Adipocyte (in vitro differentiated cells): ENCODE results near the gene DYNLL2.
"Not testable (repeated sequence)": the region's sequence is repeated elsewhere in the genome, so short reads cannot be mapped to it uniquely, and the experiment has no call there.

ENCODE experiments used
- DNase-seq: peaks from one replicate; pipeline ENCODE4 v3.0.0-alpha.2; 2015; ENCODE audit warnings: low read depth
- H3K27me3 ChIP-seq: replicated peaks from 2 replicates; pipeline ENCODE4 v1.7.0; 2013; ENCODE audit warnings: mild to moderate bottlenecking, low read length, moderate library complexity; ENCODE audit not compliant: control insufficient read depth, insufficient read depth
- H3K36me3 ChIP-seq: 2 replicates; pipeline ENCODE4 v1.7.0; 2013; ENCODE audit warnings: low read length, mild to moderate bottlenecking, moderate library complexity; ENCODE audit not compliant: control insufficient read depth, insufficient read depth, severe bottlenecking
- H3K4me1 ChIP-seq: 2 replicates; pipeline ENCODE4 v1.7.0; 2013; ENCODE audit warnings: mild to moderate bottlenecking, low read length, moderate library complexity; ENCODE audit not compliant: control insufficient read depth, insufficient read depth
- H3K4me3 ChIP-seq: 2 replicates; pipeline ENCODE4 v1.7.0; 2013; ENCODE audit warnings: mild to moderate bottlenecking, low read length, moderate library complexity
- H3K9ac ChIP-seq: 2 replicates; pipeline ENCODE4 v1.7.0; 2013; ENCODE audit warnings: mild to moderate bottlenecking, low read length, moderate library complexity
- H3K9me3 ChIP-seq: 2 replicates; pipeline ENCODE4 v1.7.0; 2013; ENCODE audit warnings: mild to moderate bottlenecking, low read length, moderate library complexity; ENCODE audit not compliant: control insufficient read depth

DYNLL2 gene

DNA sequence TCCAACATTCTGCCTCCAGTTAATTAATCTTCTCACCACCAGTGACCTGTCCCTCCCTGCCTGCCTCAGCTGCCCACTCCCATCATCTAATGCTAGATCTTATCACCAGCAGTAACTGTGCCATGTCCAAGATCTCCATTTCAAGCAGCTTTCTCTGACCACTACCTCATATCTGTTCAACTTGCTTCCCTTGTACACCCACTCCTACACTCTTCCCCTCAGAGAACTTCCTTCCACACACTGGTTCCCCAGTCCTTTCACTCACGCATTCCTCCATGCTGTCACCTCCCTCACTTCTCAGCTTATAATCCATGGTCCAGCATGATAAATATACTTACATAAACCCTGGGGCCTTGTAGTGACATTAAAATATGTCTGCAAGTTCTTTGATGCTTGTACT is 31.8 kb upstream of the DYNLL2 start:
- H3K4me3 ChIP-seq: no peak overlapping the region
- DNase-seq: no peak
- peaks cover 8% of the 10 kb centered on the region for H3K27me3 ChIP-seq
- no peak overlapping the region for H3K9ac ChIP-seq
- no peaks in the 10 kb centered on the region for H3K4me1 ChIP-seq
- H3K36me3 ChIP-seq: no peaks in the 10 kb centered on the region
- no peaks in the 10 kb centered on the region for H3K9me3 ChIP-seq

DNA sequence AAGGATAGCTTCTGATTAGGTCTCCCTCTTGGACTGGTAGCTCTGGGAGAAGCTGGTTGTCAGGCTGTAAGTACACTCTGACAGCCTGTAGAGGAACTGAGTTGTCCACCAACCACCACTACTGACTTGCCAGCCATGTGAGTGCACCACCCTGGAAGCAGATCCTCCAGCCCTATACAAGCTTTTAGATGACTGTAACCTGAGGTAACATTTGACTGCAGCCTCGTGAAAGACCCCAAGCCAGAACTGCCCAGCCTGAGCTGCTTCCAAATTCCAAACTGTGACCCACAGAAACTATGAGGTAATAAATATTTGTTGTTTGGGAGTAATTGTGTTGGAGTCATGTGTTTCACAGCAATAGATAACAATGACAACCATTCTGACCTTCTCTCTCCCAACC is 30.8 kb upstream of the DYNLL2 start:
- DNase-seq: no peak
- H3K4me3 ChIP-seq: no peak overlapping the region
- no peaks in the 10 kb centered on the region for H3K4me1 ChIP-seq
- no peak overlapping the region for H3K9ac ChIP-seq
- H3K27me3 ChIP-seq: peaks cover 15% of the 10 kb centered on the region
- H3K36me3 ChIP-seq: no peaks in the 10 kb centered on the region
- no peaks in the 10 kb centered on the region for H3K9me3 ChIP-seq

DNA sequence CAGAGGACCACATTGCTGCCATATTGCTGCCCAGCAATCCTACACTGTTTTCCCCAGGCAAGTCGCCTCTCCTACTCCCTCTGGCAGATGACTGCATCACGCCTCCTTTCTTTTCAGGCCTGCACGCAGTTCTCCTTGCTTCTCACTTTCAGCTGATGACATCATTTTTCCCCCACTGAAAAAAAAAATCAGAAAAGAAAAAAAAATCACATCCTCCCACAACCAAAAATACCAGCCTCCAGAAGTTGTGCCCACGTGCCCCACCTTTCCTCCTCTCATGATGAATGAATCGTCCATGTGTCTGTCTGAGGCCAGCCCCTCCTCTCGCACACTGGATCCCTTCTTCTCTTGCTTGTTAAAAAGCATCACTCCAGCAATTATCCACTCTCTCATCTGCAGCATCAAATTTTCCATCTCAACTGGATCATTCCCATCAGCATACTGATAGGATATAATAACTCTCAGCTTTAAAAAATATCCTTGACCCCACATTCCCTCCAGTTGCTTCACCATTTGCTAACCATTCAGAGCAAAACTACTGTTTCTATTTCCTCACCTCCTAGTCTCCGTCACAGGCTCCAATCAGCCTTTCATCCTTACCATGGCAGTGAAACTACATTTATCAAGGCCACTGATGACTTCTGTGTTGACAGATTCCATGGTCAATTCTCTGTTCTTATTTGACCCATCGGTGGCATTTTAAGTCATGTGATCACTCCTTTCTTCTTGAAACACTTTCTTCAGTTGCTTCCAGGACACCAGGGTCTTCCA is 30.1 kb upstream of the DYNLL2 start:
- H3K4me1 ChIP-seq: no peaks in the 10 kb centered on the region
- H3K36me3 ChIP-seq: no peaks in the 10 kb centered on the region
- H3K9ac ChIP-seq: no peak overlapping the region
- H3K4me3 ChIP-seq: no peak overlapping the region
- no peaks in the 10 kb centered on the region for H3K9me3 ChIP-seq
- peaks cover 22% of the 10 kb centered on the region for H3K27me3 ChIP-seq
- DNase-seq: no peak

DNA sequence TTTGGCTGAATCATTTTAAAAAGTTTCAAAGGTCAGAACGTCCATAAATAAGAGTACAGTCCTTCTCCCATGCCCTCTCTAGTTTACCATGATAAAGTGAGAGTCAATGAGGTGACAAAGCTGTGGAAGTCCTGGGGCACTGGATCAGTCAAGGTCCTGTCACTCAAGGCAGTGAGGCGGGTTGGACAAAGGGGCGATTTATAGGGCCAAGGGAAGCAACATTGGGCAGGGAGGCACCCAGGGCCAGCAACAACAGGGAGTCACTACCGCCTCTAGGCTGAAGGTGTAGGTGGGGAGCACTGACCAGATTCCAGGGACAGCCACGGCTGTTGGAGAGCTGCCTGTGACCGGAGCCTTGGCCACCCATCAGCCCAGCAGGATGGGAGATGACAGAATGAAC is 28.6 kb upstream of the DYNLL2 start:
- H3K4me3 ChIP-seq: no peak overlapping the region
- H3K9me3 ChIP-seq: no peaks in the 10 kb centered on the region
- H3K27me3 ChIP-seq: peaks cover 34% of the 10 kb centered on the region
- no peak for DNase-seq
- no peak overlapping the region for H3K9ac ChIP-seq
- no peaks in the 10 kb centered on the region for H3K36me3 ChIP-seq
- H3K4me1 ChIP-seq: no peaks in the 10 kb centered on the region

DNA sequence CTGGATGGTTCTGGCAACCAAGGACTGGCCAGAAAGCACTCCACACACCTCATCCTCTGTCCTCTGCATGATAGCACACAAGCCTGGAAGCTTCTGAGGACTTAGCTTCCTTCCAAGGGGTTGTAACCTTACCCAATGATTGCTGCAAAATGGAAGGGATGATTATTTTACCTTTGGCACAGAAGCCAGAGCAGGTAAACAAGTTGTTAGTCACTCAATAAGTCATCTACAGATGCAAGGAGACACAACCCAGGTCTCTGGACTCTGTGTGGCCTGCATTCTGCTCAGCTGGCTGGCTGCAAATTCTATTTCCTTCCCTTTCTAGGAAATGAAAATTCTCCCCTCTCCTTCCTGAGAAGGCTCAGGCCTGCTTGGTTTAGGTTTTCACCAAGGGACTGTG is 26.7 kb upstream of the DYNLL2 start:
- H3K36me3 ChIP-seq: no peaks in the 10 kb centered on the region
- no peaks in the 10 kb centered on the region for H3K9me3 ChIP-seq
- no peak overlapping the region for H3K9ac ChIP-seq
- H3K4me1 ChIP-seq: no peaks in the 10 kb centered on the region
- peaks cover 39% of the 10 kb centered on the region for H3K27me3 ChIP-seq
- no peak for DNase-seq
- no peak overlapping the region for H3K4me3 ChIP-seq

DNA sequence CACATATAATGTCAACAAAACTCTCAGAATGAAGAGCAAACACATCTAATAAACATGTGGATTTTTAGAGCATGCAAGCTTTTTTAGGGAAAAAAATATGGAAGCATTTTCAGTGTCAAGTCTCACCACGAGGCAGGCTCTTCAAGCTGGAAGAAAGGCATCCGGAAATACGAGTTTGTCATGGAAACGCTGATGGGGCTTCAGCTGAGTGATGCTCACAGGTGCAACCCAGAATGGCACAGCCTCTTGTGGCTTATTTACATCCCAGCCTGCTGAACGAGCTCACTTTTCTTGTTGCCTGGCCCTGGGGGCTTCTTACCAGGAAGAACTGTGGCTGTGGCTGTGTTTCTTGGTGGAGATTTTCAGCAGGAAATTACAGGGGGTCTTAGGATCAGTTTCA is 24.1 kb upstream of the DYNLL2 start:
- Histone ChIP-seq H3K9ac (no peak overlapping the region), H3K27me3 (peaks cover 50% of the 10 kb centered on the region), H3K36me3 (no peaks in the 10 kb centered on the region), H3K9me3 (no peaks in the 10 kb centered on the region), H3K4me1 (no peaks in the 10 kb centered on the region), H3K4me3 (no peak overlapping the region)
- DNase-seq: no peak

DNA sequence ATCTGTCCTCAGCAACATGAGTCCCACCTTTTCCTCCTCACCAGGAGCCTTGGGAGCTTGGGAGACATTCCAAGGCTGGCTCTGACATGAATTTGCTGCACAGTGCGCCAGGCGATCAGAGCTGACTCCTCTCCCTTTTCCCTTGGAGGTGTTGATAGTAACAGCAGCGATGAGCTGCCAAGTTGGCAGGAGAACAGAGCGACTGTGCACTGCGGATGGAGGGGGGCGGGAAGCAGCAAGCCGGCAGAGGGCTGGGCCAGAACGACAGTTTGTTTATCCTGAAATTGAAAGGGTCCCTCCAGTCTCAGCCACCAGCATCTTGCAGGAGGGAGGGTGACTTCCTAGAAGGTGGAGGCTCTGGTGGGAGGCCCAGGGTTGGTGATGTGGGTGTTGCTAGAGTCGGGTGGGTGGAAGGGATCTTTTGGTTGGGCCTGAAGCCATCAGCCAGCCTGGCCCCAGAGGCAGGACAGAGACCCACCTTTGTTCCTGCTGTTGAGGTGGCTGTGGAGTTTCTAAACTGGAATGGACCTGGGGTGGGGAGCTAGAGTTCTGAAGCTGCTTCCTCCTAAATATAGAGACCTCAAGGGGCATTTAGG is 22.5 kb upstream of the DYNLL2 start:
- H3K27me3 ChIP-seq: peaks cover 60% of the 10 kb centered on the region
- H3K36me3 ChIP-seq: no peaks in the 10 kb centered on the region
- H3K9ac ChIP-seq: no peak overlapping the region
- no peak overlapping the region for H3K4me3 ChIP-seq
- no peak for DNase-seq
- no peaks in the 10 kb centered on the region for H3K9me3 ChIP-seq
- no peaks in the 10 kb centered on the region for H3K4me1 ChIP-seq

DNA sequence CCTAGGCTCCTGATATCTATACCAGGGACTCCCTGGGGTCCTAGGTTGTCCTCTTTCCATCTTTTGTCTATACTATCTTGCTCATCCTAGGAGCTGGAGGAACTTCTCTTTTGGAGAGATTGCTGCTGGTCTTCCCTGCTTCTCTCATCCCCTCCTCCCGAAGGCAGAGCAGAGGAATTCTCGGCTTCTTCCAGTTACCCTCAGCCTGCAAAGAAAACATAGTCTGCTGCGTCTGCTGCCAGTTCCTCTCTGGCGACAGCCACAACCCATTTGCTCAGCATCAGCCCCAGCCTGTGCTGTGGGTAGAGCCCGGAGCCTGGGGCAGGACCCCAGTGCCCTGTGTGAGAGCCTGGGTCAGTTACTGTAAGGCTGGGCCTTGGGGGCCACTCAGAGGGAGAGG is 21.5 kb upstream of the DYNLL2 start:
- Histone ChIP-seq H3K27me3 (peaks cover 62% of the 10 kb centered on the region), H3K4me1 (no peaks in the 10 kb centered on the region)

DNA sequence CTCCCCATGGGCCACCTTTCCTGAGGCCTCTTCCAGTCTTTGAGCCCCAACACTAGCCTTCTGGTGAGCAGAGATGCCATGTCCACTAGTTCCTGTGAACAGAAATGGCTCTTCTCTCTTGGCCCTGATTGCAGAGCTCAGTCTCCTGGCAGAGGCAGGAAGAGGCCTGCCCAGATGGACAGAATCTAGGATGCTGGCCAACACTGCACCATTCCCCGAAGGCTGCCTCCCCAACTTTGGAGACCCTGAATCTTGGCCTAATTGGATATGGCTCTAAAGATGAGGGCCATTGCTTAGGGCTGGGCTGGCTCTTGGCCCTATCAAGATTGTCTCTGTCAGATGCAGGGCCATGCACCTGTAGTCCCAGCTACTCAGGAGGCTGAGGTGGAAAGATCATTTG is 18.0 kb upstream of the DYNLL2 start:
- no peak overlapping the region for H3K4me3 ChIP-seq
- no peaks in the 10 kb centered on the region for H3K9me3 ChIP-seq
- no peaks in the 10 kb centered on the region for H3K36me3 ChIP-seq
- no peaks in the 10 kb centered on the region for H3K4me1 ChIP-seq
- DNase-seq: no peak
- no peak overlapping the region for H3K9ac ChIP-seq
- peaks cover 42% of the 10 kb centered on the region for H3K27me3 ChIP-seq

More for the DNA sequence above, 21.5 kb upstream of the DYNLL2 start:
- Histone ChIP-seq H3K9ac (no peak overlapping the region), H3K36me3 (no peaks in the 10 kb centered on the region), H3K9me3 (no peaks in the 10 kb centered on the region), H3K4me3 (no peak overlapping the region)
- no peak for DNase-seq

DNA sequence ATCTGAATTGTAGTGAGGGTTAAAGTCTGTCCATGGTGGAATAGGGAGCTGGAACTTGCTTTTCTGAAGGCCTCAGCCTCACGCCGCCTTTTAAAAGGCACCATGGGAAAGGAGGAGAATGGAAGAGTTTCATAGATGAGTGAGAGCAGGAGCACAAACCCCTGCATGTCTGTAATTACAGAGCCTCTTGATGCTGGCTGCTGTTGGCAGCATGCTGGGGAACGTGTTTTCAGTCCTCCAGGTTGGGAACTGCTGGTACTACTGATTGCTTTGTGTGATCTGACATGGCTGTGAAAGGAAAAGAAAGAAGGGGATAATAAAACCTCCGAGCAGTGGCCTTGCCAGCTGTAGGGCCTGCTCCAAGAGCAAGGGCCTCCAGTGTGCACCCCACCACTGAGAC is 16.8 kb upstream of the DYNLL2 start:
- Histone ChIP-seq H3K36me3 (no peaks in the 10 kb centered on the region), H3K27me3 (peaks cover 48% of the 10 kb centered on the region), H3K9ac (no peak overlapping the region), H3K9me3 (no peaks in the 10 kb centered on the region), H3K4me3 (no peak overlapping the region), H3K4me1 (no peaks in the 10 kb centered on the region)
- no peak for DNase-seq

DNA sequence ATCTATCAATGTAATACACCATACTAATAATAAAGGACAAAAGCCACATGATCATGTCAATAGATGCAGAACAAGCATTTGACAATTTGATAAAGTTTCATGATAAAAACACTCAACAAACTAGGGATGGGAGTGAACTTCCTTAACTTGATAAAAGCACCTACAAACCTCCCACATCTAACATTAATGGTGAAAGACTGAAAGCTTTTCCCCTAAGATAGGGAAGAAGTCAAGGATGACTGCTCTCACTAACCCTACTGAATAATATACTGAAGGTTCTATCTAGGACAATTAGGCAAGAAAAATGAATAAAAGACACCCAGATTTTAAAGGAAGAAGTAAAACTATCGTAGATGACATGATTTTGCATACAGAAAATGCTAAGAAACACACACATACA is 10.4 kb upstream of the DYNLL2 start:
- H3K4me1 ChIP-seq: no peaks in the 10 kb centered on the region
- peaks cover 3% of the 10 kb centered on the region for H3K9me3 ChIP-seq
- H3K36me3 ChIP-seq: no peaks in the 10 kb centered on the region
- H3K9ac ChIP-seq: no peak overlapping the region
- H3K4me3 ChIP-seq: no peak overlapping the region
- H3K27me3 ChIP-seq: peaks cover 38% of the 10 kb centered on the region
- DNase-seq: no peak

DNA sequence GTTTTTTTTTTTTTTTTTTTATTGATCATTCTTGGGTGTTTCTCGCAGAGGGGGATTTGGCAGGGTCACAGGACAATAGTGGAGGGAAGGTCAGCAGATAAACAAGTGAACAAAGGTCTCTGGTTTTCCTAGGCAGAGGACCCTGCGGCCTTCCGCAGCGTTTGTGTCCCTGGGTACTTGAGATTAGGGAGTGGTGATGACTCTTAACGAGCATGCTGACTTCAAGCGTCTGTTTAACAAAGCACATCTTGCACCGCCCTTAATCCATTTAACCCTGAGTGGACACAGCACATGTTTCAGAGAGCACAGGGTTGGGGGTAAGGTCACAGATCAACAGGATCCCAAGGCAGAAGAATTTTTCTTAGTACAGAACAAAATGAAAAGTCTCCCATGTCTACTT is 10.0 kb upstream of the DYNLL2 start:
- not testable (repeated sequence) for H3K9me3 ChIP-seq, DNase-seq, H3K36me3 ChIP-seq, H3K4me3 ChIP-seq, H3K9ac ChIP-seq, H3K4me1 ChIP-seq
- peaks cover 38% of the 10 kb centered on the region for H3K27me3 ChIP-seq
